GM23338 (cell line): Measurements from ENCODE around the gene UBE2E2.

Experiments
- CREB1 ChIP-seq: fragments of 250-450 bp; sonication (Bioruptor Pico); IDR thresholded peaks from 2 replicates; pipeline ENCODE4 v1.5.0; 2020; ENCODE audit warnings: low read depth, mild to moderate bottlenecking, moderate library complexity
- CTCF ChIP-seq, 2 experiments: fragments of 200-600 bp in 1 of 2; sonication (generic) in 1 of 2; conservative IDR thresholded peaks; 2 replicates each; pipeline versions ENCODE4 v1.5.1 to v1.6.1; 2016 to 2017; ENCODE audit warnings: antibody characterized with exemption in 2 of 2, low read depth in 2 of 2, mild to moderate bottlenecking in 2 of 2, moderate library complexity in 1 of 2
- EZH2 ChIP-seq: fragments of 200-600 bp; sonication (generic); IDR thresholded peaks from one replicate; pipeline ENCODE4 v1.8.0; 2017; ENCODE audit warnings: antibody characterized with exemption, mild to moderate bottlenecking, low read depth; ENCODE audit not compliant: unreplicated experiment
- EZH2phosphoT487 ChIP-seq: fragments of 200-600 bp; sonication (generic); IDR thresholded peaks from one replicate; pipeline ENCODE4 v1.8.1; 2018; ENCODE audit warnings: antibody characterized with exemption; ENCODE audit not compliant: unreplicated experiment
- JUNB ChIP-seq: IDR thresholded peaks from one replicate; pipeline ENCODE4 v1.6.1; 2016; ENCODE audit warnings: antibody characterized with exemption; ENCODE audit not compliant: unreplicated experiment
- POLR2AphosphoS5 ChIP-seq: IDR thresholded peaks from 2 replicates; pipeline ENCODE4 v1.6.1; 2016; ENCODE audit warnings: antibody characterized with exemption, low read depth
- REST ChIP-seq: IDR thresholded peaks from one replicate; pipeline ENCODE4 v1.6.1; 2018; ENCODE audit warnings: antibody characterized with exemption; ENCODE audit not compliant: unreplicated experiment
- STAT1 ChIP-seq: IDR thresholded peaks from one replicate; pipeline ENCODE4 v1.6.1; 2016; ENCODE audit warnings: antibody characterized with exemption; ENCODE audit not compliant: unreplicated experiment
- ZNF114 ChIP-seq: fragments of 250-450 bp; sonication (Bioruptor Pico); IDR thresholded peaks from 2 replicates; pipeline ENCODE4 v1.5.0; 2020; ENCODE audit warnings: mild to moderate bottlenecking, moderate library complexity
- ZNF331 ChIP-seq: fragments of 250-450 bp; sonication (Bioruptor Pico); IDR thresholded peaks from 2 replicates; pipeline ENCODE4 v1.5.0; 2020; ENCODE audit warnings: low read depth, mild to moderate bottlenecking, moderate library complexity
- ZNF462 ChIP-seq: fragments of 250-450 bp; sonication (Bioruptor Pico); IDR thresholded peaks from 2 replicates; pipeline ENCODE4 v1.5.0; 2020; ENCODE audit warnings: mild to moderate bottlenecking, moderate library complexity
- TF ChIP-seq, protein P1 (sequence below): IDR thresholded peaks from 2 replicates; pipeline ENCODE4 v1.6.1; 2016; ENCODE audit warnings: antibody characterized with exemption

GRCh38 chr3:23389089-23389488, 186.0 kb downstream of the UBE2E2 start:
- TF ChIP-seq CTCF (conservative IDR thresholded peaks at IDR 0.05; ENCODE audit: low read depth in 2 of 2) (no peak), REST (no peak), POLR2AphosphoS5 (no peak), ZNF331 (CRISPR knock-in tag) (no peak), EZH2phosphoT487 (no peak), EZH2 (no peak), STAT1 (no peak), JUNB (no peak), CREB1 (CRISPR knock-in tag) (no peak), ZNF462 (CRISPR knock-in tag) (peak; percentile 62; the same call in 1 of the 2 replicates), ZNF114 (no peak)
- TF ChIP-seq, protein P1, sequence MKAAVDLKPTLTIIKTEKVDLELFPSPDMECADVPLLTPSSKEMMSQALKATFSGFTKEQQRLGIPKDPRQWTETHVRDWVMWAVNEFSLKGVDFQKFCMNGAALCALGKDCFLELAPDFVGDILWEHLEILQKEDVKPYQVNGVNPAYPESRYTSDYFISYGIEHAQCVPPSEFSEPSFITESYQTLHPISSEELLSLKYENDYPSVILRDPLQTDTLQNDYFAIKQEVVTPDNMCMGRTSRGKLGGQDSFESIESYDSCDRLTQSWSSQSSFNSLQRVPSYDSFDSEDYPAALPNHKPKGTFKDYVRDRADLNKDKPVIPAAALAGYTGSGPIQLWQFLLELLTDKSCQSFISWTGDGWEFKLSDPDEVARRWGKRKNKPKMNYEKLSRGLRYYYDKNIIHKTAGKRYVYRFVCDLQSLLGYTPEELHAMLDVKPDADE: no peak
